ENCODE data around the gene EXOC4.

Gene EXOC4

GRCh38 chr7:133395551-133395950 is 142.7 kb downstream of the EXOC4 start:
- 96 to 100% methylated on average over 1 of the region's 1 CpG for WGBS, 2 experiments
- H3K4me3 ChIP-seq (ENCODE audit: insufficient read depth, low read depth, low read length) = no peak overlapping the region

GRCh38 chr7:133398506-133398905 is 145.6 kb downstream of the EXOC4 start:
- H3K9me3 ChIP-seq (ENCODE audit: control insufficient read depth, low read length) = no peaks in the 10 kb centered on the region
- 77 to 94% methylated on average over 2 of the region's 3 CpGs for WGBS, 2 experiments
- no peaks in the 10 kb centered on the region for H3K27me3 ChIP-seq (ENCODE audit: control insufficient read depth, insufficient read depth, low read length, poor library complexity, severe bottlenecking)
- H3K36me3 ChIP-seq (ENCODE audit: control insufficient read depth, insufficient read depth, low read length) = no peaks in the 10 kb centered on the region
- no peak overlapping the region for H3K4me3 ChIP-seq (ENCODE audit: insufficient read depth, low read depth, low read length)
- H3K4me1 ChIP-seq (ENCODE audit: control insufficient read depth, insufficient read depth, low read length) = no peaks in the 10 kb centered on the region
- H3K27ac ChIP-seq (ENCODE audit: insufficient read depth, low read depth, low read length, poor library complexity, severe bottlenecking) = no peak overlapping the region

More at GRCh38 chr7:133395551-133395950, 142.7 kb downstream of the EXOC4 start:
- Histone ChIP-seq H3K27ac (ENCODE audit: insufficient read depth, low read depth, low read length, poor library complexity, severe bottlenecking) (no peak overlapping the region), H3K36me3 (ENCODE audit: control insufficient read depth, insufficient read depth, low read length) (no peaks in the 10 kb centered on the region), H3K9me3 (ENCODE audit: control insufficient read depth, low read length) (no peaks in the 10 kb centered on the region), H3K27me3 (ENCODE audit: control insufficient read depth, insufficient read depth, low read length, poor library complexity, severe bottlenecking) (no peaks in the 10 kb centered on the region), H3K4me1 (ENCODE audit: control insufficient read depth, insufficient read depth, low read length) (no peaks in the 10 kb centered on the region)

DNA sequence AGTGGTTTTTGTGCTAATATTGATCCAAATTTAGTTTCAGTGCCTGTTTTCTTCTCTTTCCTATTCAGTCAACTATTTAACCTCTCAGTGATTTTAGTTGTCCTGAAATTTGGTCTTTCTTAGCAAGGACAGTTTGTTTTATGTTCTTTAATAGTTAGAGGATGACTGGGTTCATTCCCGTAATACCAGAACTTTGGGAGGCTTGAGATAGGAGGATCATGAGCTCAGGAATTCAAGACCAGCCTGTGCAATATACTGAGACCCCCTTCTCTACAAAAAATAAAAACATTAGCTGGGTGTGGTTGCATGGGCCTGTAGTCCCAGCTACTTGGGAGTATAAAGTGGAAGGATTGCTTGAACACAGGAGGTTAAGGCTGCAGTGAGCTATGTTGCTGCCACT is 148.3 kb downstream of the EXOC4 start:
- Histone ChIP-seq H3K4me3 (ENCODE audit: insufficient read depth, low read depth, low read length) (no peak overlapping the region), H3K4me1 (ENCODE audit: control insufficient read depth, insufficient read depth, low read length) (no peaks in the 10 kb centered on the region), H3K27ac (ENCODE audit: insufficient read depth, low read depth, low read length, poor library complexity, severe bottlenecking) (no peak overlapping the region), H3K9me3 (ENCODE audit: control insufficient read depth, low read length) (no peaks in the 10 kb centered on the region), H3K36me3 (ENCODE audit: control insufficient read depth, insufficient read depth, low read length) (no peaks in the 10 kb centered on the region), H3K27me3 (ENCODE audit: control insufficient read depth, insufficient read depth, low read length, poor library complexity, severe bottlenecking) (no peaks in the 10 kb centered on the region)
- WGBS, 2 experiments = 89 to 100% methylated on average over 1 of the region's 1 CpG

DNA sequence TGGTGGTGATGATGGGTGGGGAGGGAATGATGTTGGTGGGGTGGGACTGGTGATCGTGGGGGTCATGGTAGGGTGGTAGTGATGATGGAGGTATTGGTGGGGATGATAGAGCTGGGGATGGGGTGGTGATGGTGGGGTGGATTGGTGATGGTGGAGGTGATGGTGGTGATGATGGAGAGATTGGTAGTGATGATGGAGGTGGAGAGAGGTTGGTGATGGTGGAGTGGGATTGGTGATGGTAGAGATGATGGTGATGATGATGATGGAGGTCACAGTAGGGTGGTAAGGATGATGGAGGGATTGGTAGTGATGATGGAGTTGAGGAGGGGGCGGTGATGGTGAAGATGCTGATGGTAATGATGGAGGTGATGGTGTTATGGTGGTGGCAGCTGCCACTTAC is 155.3 kb downstream of the EXOC4 start:
- Histone ChIP-seq H3K9me3 (ENCODE audit: control insufficient read depth, low read length) (no peaks in the 10 kb centered on the region), H3K4me3 (ENCODE audit: insufficient read depth, low read depth, low read length) (no peak overlapping the region), H3K4me1 (ENCODE audit: control insufficient read depth, insufficient read depth, low read length) (no peaks in the 10 kb centered on the region), H3K36me3 (ENCODE audit: control insufficient read depth, insufficient read depth, low read length) (no peaks in the 10 kb centered on the region), H3K27me3 (ENCODE audit: control insufficient read depth, insufficient read depth, low read length, poor library complexity, severe bottlenecking) (no peaks in the 10 kb centered on the region), H3K27ac (ENCODE audit: insufficient read depth, low read depth, low read length, poor library complexity, severe bottlenecking) (no peak overlapping the region)
- 92 to 94% methylated on average over 2 of the region's 2 CpGs for WGBS, 2 experiments

DNA sequence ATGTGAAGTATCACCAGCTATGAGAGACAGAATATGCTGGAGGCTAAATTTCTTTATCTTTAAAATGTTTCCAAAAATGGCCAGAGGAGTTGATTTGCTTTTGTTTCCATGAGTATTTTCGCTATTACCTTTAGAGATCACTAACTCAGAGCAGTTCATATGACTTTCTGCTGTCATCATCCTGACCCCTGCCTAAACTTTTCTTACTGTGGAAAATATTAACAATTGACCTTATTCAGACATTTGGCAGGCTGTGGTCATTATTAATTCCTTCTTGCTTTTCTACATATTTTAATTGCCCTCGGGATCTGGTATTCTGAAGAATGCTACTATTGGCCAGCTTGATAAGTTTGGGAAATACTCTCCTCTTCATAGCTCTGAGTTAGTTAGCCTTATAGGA is 156.5 kb downstream of the EXOC4 start:
- Histone ChIP-seq H3K27ac (ENCODE audit: insufficient read depth, low read depth, low read length, poor library complexity, severe bottlenecking) (no peak overlapping the region), H3K9me3 (ENCODE audit: control insufficient read depth, low read length) (no peaks in the 10 kb centered on the region), H3K36me3 (ENCODE audit: control insufficient read depth, insufficient read depth, low read length) (no peaks in the 10 kb centered on the region), H3K27me3 (ENCODE audit: control insufficient read depth, insufficient read depth, low read length, poor library complexity, severe bottlenecking) (no peaks in the 10 kb centered on the region), H3K4me1 (ENCODE audit: control insufficient read depth, insufficient read depth, low read length) (no peaks in the 10 kb centered on the region), H3K4me3 (ENCODE audit: insufficient read depth, low read depth, low read length) (no peak overlapping the region)
- 97 to 100% methylated on average over 1 to 2 of the region's 2 CpGs for WGBS, 2 experiments

GRCh38 chr7:133409966-133410365 is 157.1 kb downstream of the EXOC4 start:
- no peaks in the 10 kb centered on the region for H3K9me3 ChIP-seq (ENCODE audit: control insufficient read depth, low read length)
- 93 to 96% methylated on average over 1 of the region's 1 CpG for WGBS, 2 experiments
- no peak overlapping the region for H3K27ac ChIP-seq (ENCODE audit: insufficient read depth, low read depth, low read length, poor library complexity, severe bottlenecking)
- H3K4me1 ChIP-seq (ENCODE audit: control insufficient read depth, insufficient read depth, low read length) = no peaks in the 10 kb centered on the region
- H3K4me3 ChIP-seq (ENCODE audit: insufficient read depth, low read depth, low read length) = no peak overlapping the region
- no peaks in the 10 kb centered on the region for H3K36me3 ChIP-seq (ENCODE audit: control insufficient read depth, insufficient read depth, low read length)
- no peaks in the 10 kb centered on the region for H3K27me3 ChIP-seq (ENCODE audit: control insufficient read depth, insufficient read depth, low read length, poor library complexity, severe bottlenecking)

DNA sequence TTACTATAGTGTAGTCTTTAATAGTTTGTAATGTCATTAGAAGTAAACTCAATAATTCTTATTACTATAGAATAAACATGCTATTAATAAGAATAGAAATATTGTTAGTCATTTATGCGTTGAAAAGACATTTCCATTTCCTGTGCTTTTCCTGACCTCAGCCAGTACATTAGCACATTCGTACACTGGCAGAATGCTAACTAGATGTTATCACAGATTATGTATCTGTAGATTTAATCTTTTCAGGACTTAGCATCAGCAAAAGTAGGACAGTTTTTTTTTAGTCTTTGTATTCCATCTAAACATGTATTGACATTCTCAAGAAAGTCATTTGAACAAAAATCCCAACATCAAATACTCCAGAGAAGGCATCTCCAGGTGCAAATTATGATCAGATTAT is 158.5 kb downstream of the EXOC4 start:
- Histone ChIP-seq H3K4me3 (ENCODE audit: insufficient read depth, low read depth, low read length) (no peak overlapping the region), H3K27ac (ENCODE audit: insufficient read depth, low read depth, low read length, poor library complexity, severe bottlenecking) (no peak overlapping the region), H3K36me3 (ENCODE audit: control insufficient read depth, insufficient read depth, low read length) (no peaks in the 10 kb centered on the region), H3K9me3 (ENCODE audit: control insufficient read depth, low read length) (no peaks in the 10 kb centered on the region), H3K4me1 (ENCODE audit: control insufficient read depth, insufficient read depth, low read length) (no peaks in the 10 kb centered on the region), H3K27me3 (ENCODE audit: control insufficient read depth, insufficient read depth, low read length, poor library complexity, severe bottlenecking) (no peaks in the 10 kb centered on the region)
- 94% methylated on average over 2 of the region's 2 CpGs; no CpG with 5 or more reads in 1 of the 2 experiments for WGBS, 2 experiments

GRCh38 chr7:133412942-133413341 is 160.1 kb downstream of the EXOC4 start:
- Histone ChIP-seq H3K4me3 (ENCODE audit: insufficient read depth, low read depth, low read length) (no peak overlapping the region), H3K36me3 (ENCODE audit: control insufficient read depth, insufficient read depth, low read length) (no peaks in the 10 kb centered on the region), H3K4me1 (ENCODE audit: control insufficient read depth, insufficient read depth, low read length) (no peaks in the 10 kb centered on the region), H3K27me3 (ENCODE audit: control insufficient read depth, insufficient read depth, low read length, poor library complexity, severe bottlenecking) (no peaks in the 10 kb centered on the region), H3K27ac (ENCODE audit: insufficient read depth, low read depth, low read length, poor library complexity, severe bottlenecking) (no peak overlapping the region), H3K9me3 (ENCODE audit: control insufficient read depth, low read length) (no peaks in the 10 kb centered on the region)
- 82 to 87% methylated on average over 3 of the region's 3 CpGs for WGBS, 2 experiments

DNA sequence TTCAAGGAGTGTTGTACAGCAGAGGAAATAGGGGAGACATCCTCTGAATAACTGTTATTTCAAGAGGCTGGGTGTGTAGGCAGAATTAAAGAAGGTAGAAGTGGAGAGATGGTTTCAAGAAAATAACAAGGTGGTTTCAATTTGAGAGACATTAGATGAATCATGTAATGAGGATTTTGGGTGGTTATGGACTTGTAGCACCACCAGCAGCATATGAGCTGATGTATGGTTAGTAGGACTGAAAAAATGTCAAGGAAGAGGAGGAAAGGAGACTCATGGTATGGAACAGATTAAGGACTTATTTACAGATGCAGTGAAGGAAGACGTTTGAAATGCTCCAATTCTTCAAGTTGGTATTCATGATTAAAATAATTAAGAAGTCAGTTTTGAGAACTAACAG is 166.2 kb downstream of the EXOC4 start:
- Histone ChIP-seq H3K9me3 (ENCODE audit: control insufficient read depth, low read length) (no peaks in the 10 kb centered on the region), H3K4me1 (ENCODE audit: control insufficient read depth, insufficient read depth, low read length) (no peaks in the 10 kb centered on the region), H3K36me3 (ENCODE audit: control insufficient read depth, insufficient read depth, low read length) (no peaks in the 10 kb centered on the region), H3K27ac (ENCODE audit: insufficient read depth, low read depth, low read length, poor library complexity, severe bottlenecking) (no peak overlapping the region), H3K27me3 (ENCODE audit: control insufficient read depth, insufficient read depth, low read length, poor library complexity, severe bottlenecking) (no peaks in the 10 kb centered on the region), H3K4me3 (ENCODE audit: insufficient read depth, low read depth, low read length) (no peak overlapping the region)
- 79 to 91% methylated on average over 1 of the region's 1 CpG for WGBS, 2 experiments

GRCh38 chr7:133423618-133424017 is 170.7 kb downstream of the EXOC4 start:
- WGBS, 2 experiments = 95 to 97% methylated on average over 23 of the region's 23 CpGs
- Histone ChIP-seq H3K4me1 (ENCODE audit: control insufficient read depth, insufficient read depth, low read length) (no peaks in the 10 kb centered on the region), H3K4me3 (ENCODE audit: insufficient read depth, low read depth, low read length) (no peak overlapping the region), H3K27ac (ENCODE audit: insufficient read depth, low read depth, low read length, poor library complexity, severe bottlenecking) (no peak overlapping the region), H3K36me3 (ENCODE audit: control insufficient read depth, insufficient read depth, low read length) (no peaks in the 10 kb centered on the region), H3K9me3 (ENCODE audit: control insufficient read depth, low read length) (no peaks in the 10 kb centered on the region), H3K27me3 (ENCODE audit: control insufficient read depth, insufficient read depth, low read length, poor library complexity, severe bottlenecking) (no peaks in the 10 kb centered on the region)

DNA sequence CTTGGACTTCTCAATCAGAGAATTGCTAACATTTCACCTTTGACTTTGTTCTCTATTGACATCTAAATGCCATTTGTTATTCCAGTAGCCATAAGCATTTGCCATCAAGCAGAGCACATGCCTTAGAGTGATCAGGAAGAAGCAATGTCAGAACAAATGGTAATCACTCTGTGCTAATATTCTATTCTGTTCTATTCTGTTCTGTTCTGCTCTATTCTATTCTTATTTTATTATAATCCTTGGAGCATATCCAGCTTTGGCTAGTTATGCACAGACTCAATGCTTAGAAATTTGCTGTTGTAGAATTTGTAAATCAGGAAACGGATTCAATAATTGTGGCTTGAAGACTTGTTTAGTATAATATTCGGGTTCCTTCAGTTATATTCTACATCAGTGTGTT is 175.4 kb downstream of the EXOC4 start:
- Histone ChIP-seq H3K27me3 (ENCODE audit: control insufficient read depth, insufficient read depth, low read length, poor library complexity, severe bottlenecking) (no peaks in the 10 kb centered on the region), H3K4me1 (ENCODE audit: control insufficient read depth, insufficient read depth, low read length) (no peaks in the 10 kb centered on the region), H3K9me3 (ENCODE audit: control insufficient read depth, low read length) (no peaks in the 10 kb centered on the region), H3K36me3 (ENCODE audit: control insufficient read depth, insufficient read depth, low read length) (no peaks in the 10 kb centered on the region), H3K4me3 (ENCODE audit: insufficient read depth, low read depth, low read length) (no peak overlapping the region), H3K27ac (ENCODE audit: insufficient read depth, low read depth, low read length, poor library complexity, severe bottlenecking) (no peak overlapping the region)
- WGBS, 2 experiments = 88 to 95% methylated on average over 2 of the region's 2 CpGs
